BLaER1 treated with 17β-estradiol and CSF1 and Interleukin-3, amounts not matched to agents 10 nM and 100 nM (cell line): ENCODE results near the gene SAXO2.
A peak's percentile ranks its signal among the peaks of the same experiment; 100 is the strongest.
"Not testable (repeated sequence)": the region's sequence is repeated elsewhere in the genome, so short reads cannot be mapped to it uniquely, and the experiment has no call there.

ENCODE experiments used
- H3K27ac ChIP-seq, 11 experiments: shearing (Covaris generic); formaldehyde crosslinking; 2 replicates each; pipeline ENCODE4 v1.8.1; 2022
- H3K27me3 ChIP-seq, 11 experiments: shearing (Covaris generic); formaldehyde crosslinking; 2 replicates each; pipeline ENCODE4 v1.8.1; 2022
- H3K36me3 ChIP-seq, 11 experiments: shearing (Covaris generic); formaldehyde crosslinking; 2 replicates each; pipeline ENCODE4 v1.8.1; 2022
- H3K4me1 ChIP-seq, 10 experiments: shearing (Covaris generic); formaldehyde crosslinking; 2 replicates each; pipeline ENCODE4 v1.8.1; 2022
- H3K4me2 ChIP-seq, 11 experiments: shearing (Covaris generic); formaldehyde crosslinking; 2 replicates each; pipeline ENCODE4 v1.8.1; 2022
- H3K4me3 ChIP-seq, 10 experiments: shearing (Covaris generic); formaldehyde crosslinking; 2 replicates each; pipeline ENCODE4 v1.8.1; 2022
- H3K9ac ChIP-seq, 11 experiments: shearing (Covaris generic); formaldehyde crosslinking; 2 replicates each; pipeline ENCODE4 v1.8.1; 2022
- H3K9me3 ChIP-seq, 11 experiments: shearing (Covaris generic); formaldehyde crosslinking; replicated peaks in 1 of 11; 2 replicates each; pipeline ENCODE4 v1.8.1; 2022
- H4K20me1 ChIP-seq, 11 experiments: shearing (Covaris generic); formaldehyde crosslinking; 2 replicates each; pipeline ENCODE4 v1.8.1; 2022
- Cebpa-rat ChIP-seq, 11 experiments: shearing (Covaris generic); IDR thresholded peaks; 2 replicates each; pipeline ENCODE4 v1.8.1; 2022

The SAXO2 gene

DNA sequence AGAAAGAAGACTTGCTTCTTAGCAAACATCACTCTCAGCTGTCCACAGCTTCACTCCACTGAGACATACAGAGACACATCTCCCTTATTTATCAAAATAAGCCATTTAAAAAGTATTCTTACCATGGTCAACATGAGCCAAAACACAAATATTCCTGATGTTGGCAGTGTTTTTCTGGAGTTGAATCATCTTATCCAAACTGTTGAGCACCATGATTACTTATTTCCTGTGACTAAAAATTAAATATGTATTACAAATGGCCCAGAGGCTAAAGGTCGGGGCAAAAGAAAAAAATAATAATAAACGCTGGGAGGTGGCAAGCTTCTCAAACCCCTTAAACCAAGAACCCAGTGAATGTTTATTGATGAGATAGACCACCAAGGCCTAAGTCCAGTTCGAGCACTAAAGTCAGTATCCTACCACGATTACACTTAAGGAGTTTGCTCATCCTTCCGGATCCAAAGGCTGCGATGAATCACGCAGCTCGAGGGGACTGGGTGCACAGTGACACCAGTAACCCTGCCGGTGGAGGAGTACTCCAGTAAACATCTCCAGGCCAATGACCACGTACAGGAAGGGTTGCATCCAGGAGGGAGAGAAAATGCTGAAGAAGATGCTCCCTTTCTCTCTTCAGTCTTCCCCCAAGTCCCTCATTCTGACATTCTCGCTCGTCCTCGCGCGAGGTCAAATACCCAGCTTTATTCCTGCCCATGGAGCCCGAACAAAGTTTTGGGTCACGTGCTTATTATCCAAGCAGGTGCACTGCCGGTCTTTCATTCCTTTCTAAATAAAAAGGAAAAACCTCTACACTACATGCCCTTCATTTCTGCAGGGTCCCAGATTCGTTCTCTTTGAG is 824 bp upstream of the SAXO2 start:
- Histone ChIP-seq H3K4me3 (peak overlapping the region; percentile 70 to 96 (median 87)), H3K36me3 (peaks cover 14 to 42% (median 32%) of the 10 kb centered on the region in 11 experiments), H3K27ac (peak overlapping the region; percentile 14 to 82 (median 72); a peak in 21 of 22 replicates), H4K20me1 (peaks cover 0 to 11% (median 0%) of the 10 kb centered on the region in 11 experiments; a peak in 4 of 22 replicates), H3K9ac (peak overlapping the region; percentile 73 to 86 (median 83)), H3K4me1 (peaks cover 21 to 32% (median 28%) of the 10 kb centered on the region in 10 experiments), H3K4me2 (peak overlapping the region; percentile 84 to 95 (median 93))
- H3K27me3 ChIP-seq, H3K9me3 ChIP-seq: not testable (repeated sequence)

DNA sequence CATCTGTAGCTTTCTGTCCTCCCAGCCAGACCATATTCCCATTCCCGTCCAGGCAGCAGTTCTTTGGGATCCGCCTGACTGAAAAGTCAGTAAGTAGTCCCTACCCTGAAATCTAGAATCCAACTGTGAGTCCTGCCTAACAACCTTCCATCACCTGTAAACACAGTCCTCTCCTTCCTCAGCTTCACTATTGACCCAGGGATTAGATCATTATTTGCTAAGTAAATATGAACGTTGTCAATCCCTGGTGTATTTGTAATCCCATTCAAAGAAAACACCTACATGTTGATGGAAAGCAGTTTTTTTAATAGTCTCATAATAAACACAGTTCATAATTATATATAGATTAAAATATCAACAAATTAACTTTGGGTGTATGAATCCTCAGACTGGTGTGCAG is 732 bp downstream of the SAXO2 start:
- peak overlapping the region in 9 of 11 experiments; percentile 76 to 86 (median 83); a peak in 14 of 22 replicates for H3K9ac ChIP-seq
- H4K20me1 ChIP-seq = peaks cover 0 to 11% (median 0%) of the 10 kb centered on the region in 11 experiments; a peak in 4 of 22 replicates
- no peak for TF ChIP-seq Cebpa-rat (IDR thresholded peaks at IDR 0.05)
- H3K36me3 ChIP-seq = peaks cover 5 to 26% (median 20%) of the 10 kb centered on the region in 11 experiments
- H3K4me3 ChIP-seq = peak overlapping the region; percentile 70 to 96 (median 87)
- peak overlapping the region in 1 of 11 experiments; percentile 80; a peak in 1 of 22 replicates for H3K27ac ChIP-seq
- H3K4me2 ChIP-seq = peak overlapping the region; percentile 80 to 95 (median 93)
- peaks cover 21 to 32% (median 29%) of the 10 kb centered on the region in 10 experiments for H3K4me1 ChIP-seq
- H3K27me3 ChIP-seq = no peaks in the 10 kb centered on the region
- no peaks in the 10 kb centered on the region for H3K9me3 ChIP-seq

DNA sequence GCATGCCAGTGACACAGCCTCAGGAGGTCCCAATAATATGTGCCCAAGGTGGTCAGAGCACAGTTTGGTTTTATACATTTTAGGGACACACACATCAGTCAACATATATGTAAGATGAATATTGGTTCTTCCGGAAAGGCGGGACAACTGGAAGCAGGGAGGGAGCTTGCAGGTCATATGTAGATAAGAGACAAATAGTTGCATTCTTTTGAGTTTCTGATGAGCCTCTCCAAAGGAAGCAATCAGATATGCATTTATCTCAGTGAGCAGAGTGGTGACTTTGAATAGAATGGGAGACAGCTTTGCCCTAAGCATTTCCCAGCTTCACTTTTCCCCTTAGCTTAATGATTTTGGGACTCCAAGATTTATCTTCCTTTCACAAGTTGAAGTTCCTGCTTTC is 4.5 kb downstream of the SAXO2 start:
- H3K27me3 ChIP-seq, H3K9me3 ChIP-seq, H3K27ac ChIP-seq, H4K20me1 ChIP-seq, H3K9ac ChIP-seq, H3K36me3 ChIP-seq, H3K4me3 ChIP-seq, H3K4me2 ChIP-seq: not testable (repeated sequence)
- peaks cover 7 to 14% (median 13%) of the 10 kb centered on the region in 10 experiments; a peak in 19 of 20 replicates for H3K4me1 ChIP-seq

DNA sequence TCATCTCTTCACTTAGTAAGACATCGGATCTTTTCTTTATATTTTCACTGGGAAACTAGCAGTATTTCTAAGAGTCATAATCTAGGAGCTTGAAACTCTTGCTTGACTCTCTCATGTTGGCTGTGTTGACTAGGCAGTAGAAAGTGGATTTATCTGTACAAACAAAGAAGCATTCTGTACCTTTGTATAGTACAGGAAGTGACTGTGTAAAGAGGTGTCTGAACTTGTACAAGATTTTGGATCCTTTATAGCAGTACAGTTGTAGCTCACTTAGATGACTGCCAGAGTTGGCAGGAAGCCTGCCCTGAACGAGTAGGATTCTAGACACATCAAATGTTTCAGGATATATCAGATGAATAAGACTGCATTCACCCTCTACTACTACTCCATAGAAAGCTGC is 5.8 kb downstream of the SAXO2 start:
- not testable (repeated sequence) for H3K4me1 ChIP-seq

DNA sequence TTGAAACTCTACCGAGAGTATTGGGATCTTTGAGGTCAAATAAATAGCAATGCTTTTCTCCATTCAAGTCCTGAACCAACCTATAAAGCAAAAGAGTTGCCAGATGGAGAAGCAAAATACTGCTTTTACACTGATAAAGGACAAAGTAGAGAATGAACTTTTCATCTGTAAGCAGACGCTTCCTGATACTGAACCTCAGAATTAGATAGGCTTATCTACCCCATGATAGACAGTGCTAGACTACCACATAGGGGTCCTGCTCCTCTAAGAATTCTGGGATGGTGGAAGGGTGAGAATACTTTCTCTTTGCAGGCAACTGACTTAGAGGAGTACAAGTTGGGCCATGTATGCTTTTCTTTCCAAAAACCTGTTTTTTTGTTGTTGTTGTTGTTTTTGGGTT is 9.5 kb downstream of the SAXO2 start:
- Histone ChIP-seq H3K4me3 (no peak overlapping the region), H3K9ac (no peak overlapping the region), H3K4me1 (no peaks in the 10 kb centered on the region), H3K27ac (no peak overlapping the region), H3K36me3 (no peaks in the 10 kb centered on the region), H3K27me3 (no peaks in the 10 kb centered on the region), H4K20me1 (no peaks in the 10 kb centered on the region), H3K9me3 (peaks cover 7 to 22% (median 14%) of the 10 kb centered on the region in 11 experiments), H3K4me2 (no peak overlapping the region)
- TF ChIP-seq Cebpa-rat (IDR thresholded peaks at IDR 0.05) = no peak

More for the DNA sequence above, 5.8 kb downstream of the SAXO2 start:
- not testable (repeated sequence) for H3K27me3 ChIP-seq, H3K9ac ChIP-seq, H3K36me3 ChIP-seq, H3K4me2 ChIP-seq, H3K4me3 ChIP-seq, H4K20me1 ChIP-seq, H3K27ac ChIP-seq, H3K9me3 ChIP-seq

DNA sequence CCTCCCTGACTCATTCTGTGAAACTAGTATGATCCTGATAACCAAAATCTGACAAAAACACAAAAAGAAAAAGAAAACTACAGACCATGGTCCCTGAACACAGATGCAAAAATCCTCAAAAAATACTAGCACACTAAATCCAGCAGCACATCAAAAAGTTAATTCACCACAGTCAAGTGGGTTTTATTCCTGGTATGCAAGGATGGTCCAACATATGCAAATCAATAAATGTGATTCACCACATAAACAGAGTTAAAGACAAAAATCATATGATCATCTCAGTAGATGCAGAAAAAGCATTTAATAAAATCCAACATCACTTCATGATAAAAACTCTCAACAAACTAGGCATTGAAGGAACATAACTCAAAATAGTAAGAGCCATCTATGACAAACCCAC is 12.8 kb downstream of the SAXO2 start:
- H3K27me3 ChIP-seq = no peaks in the 10 kb centered on the region
- TF ChIP-seq Cebpa-rat (IDR thresholded peaks at IDR 0.05) = no peak
- no peaks in the 10 kb centered on the region for H3K36me3 ChIP-seq
- H3K4me2 ChIP-seq = no peak overlapping the region
- H3K4me1 ChIP-seq = no peaks in the 10 kb centered on the region
- H3K4me3 ChIP-seq = no peak overlapping the region
- peaks cover 7 to 22% (median 14%) of the 10 kb centered on the region in 11 experiments for H3K9me3 ChIP-seq
- H3K9ac ChIP-seq = no peak overlapping the region
- H4K20me1 ChIP-seq = no peaks in the 10 kb centered on the region
- H3K27ac ChIP-seq = no peak overlapping the region

DNA sequence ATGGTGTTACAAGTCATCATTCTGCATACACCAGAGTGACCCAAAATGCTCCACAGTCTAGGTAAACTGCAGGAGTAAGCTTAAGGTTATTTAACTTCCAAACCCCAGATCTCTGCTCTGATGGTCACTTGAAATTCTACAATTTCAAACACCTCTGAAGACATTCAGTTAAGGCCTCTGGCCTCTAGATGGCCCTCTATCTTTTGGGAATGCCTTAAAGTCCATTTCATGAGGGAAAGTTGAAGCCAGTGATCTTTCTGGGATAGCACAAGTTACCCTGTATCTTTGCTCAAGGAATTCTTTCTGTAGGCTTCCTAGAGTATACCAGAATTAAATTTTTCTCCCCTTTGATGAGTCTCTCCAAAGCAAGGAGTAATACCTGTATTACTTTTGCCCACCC is 18.7 kb downstream of the SAXO2 start:
- H3K27me3 ChIP-seq, H3K4me3 ChIP-seq, H3K36me3 ChIP-seq, H4K20me1 ChIP-seq, H3K9me3 ChIP-seq, H3K27ac ChIP-seq, H3K9ac ChIP-seq, H3K4me2 ChIP-seq: not testable (repeated sequence)
- H3K4me1 ChIP-seq = peaks cover 0 to 11% (median 6%) of the 10 kb centered on the region in 10 experiments; a peak in 14 of 20 replicates

DNA sequence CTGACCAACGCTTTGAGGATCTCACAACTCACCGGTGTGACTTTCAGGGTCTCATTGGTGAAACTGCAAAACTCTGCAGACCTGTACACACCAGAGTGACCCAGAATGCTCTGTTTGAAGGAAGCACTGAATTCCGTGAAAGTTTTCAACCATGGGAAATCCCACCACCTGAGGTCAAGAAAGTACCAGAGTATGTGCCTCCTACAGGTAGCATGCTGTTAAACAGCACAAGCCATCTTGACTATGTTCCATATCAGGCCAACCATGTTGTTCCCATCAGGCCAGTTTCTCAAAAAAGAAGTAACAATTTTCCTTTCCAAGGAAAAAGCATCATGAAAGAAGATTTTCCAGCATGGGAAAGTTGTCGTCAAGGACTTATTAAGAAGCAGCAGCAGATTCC is 19.8 kb downstream of the SAXO2 start:
- H3K9ac ChIP-seq, H4K20me1 ChIP-seq, H3K4me2 ChIP-seq, H3K36me3 ChIP-seq, H3K4me3 ChIP-seq, H3K27me3 ChIP-seq, H3K27ac ChIP-seq, H3K9me3 ChIP-seq: not testable (repeated sequence)
- H3K4me1 ChIP-seq = peaks cover 0 to 22% (median 12%) of the 10 kb centered on the region in 10 experiments; a peak in 15 of 20 replicates

DNA sequence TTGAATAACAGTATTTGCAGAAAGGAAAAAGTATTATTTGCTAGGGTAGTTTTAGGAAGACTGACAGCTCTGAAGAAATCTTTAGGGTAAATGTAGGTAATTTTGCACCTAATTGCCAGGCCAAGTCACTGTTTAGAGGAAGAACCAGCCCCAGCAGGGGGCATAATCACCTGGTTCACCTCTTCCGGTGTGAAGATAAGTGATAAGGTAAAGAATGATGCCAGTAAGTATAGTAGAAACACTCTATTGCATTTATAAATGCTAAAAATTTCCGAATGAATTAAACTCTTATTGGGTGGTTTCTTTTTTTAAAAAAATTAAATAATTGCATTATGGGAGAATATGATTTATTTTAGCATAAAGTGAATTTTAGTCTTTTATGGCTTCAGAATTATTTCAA is 21.8 kb downstream of the SAXO2 start:
- not testable (repeated sequence) for H4K20me1 ChIP-seq, H3K9ac ChIP-seq, H3K4me2 ChIP-seq, H3K27ac ChIP-seq, H3K27me3 ChIP-seq, H3K36me3 ChIP-seq, H3K4me3 ChIP-seq, H3K9me3 ChIP-seq
- peaks cover 0 to 23% (median 12%) of the 10 kb centered on the region in 10 experiments; a peak in 15 of 20 replicates for H3K4me1 ChIP-seq

DNA sequence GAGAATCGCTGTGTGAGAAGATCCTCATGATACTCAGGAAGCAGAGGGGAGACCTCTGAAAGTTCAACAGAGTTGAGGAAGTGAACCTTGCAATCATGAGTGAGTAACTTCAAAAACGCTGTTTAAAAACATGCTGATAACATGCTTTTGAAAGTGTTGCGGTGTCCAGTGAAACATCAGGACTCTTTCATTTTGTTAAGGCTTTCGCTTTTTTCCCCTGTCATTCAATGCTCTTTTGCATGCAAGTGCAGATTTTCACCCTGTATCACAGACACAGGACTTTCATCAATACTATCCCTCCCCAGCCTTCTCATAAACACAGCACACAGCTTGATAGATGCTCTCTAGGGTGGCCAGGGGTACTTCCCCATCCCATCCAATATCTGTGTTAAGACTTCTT is 23.9 kb downstream of the SAXO2 start:
- not testable (repeated sequence) for H3K4me3 ChIP-seq, H4K20me1 ChIP-seq, H3K36me3 ChIP-seq, H3K27me3 ChIP-seq
- Histone ChIP-seq H3K9me3 (peaks cover 0 to 11% (median 8%) of the 10 kb centered on the region in 11 experiments; a peak in 10 of 22 replicates), H3K27ac (peak overlapping the region in 3 of 11 experiments; percentile 38 to 70 (median 66); a peak in 6 of 22 replicates), H3K4me2 (peak overlapping the region in 10 of 11 experiments; percentile 18 to 81 (median 32); a peak in 17 of 22 replicates), H3K4me1 (peaks cover 0 to 23% (median 12%) of the 10 kb centered on the region in 10 experiments; a peak in 15 of 20 replicates), H3K9ac (peak overlapping the region in 3 of 11 experiments; percentile 10 to 45 (median 36); a peak in 4 of 22 replicates)

DNA sequence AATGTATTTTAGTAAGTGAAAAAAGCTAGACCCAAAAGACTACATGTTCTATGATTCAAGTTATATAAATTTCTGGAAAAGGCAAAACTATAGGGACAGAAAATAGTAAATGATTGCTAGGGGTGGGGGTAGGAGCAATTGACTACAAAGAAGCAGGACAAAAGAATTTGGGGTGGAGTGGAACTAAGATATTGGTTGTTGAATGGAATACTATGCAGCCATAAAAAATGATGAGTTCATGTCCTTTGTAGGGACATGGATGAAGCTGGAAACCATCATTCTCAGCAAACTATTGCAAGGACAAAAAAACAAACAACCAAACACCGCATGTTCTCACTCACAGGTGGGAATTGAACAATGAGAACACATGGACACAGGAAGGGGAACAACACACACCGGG is 25.6 kb downstream of the SAXO2 start:
- H3K4me2 ChIP-seq, H3K36me3 ChIP-seq, H3K4me3 ChIP-seq, H3K27me3 ChIP-seq, H4K20me1 ChIP-seq, H3K27ac ChIP-seq, H3K9ac ChIP-seq: not testable (repeated sequence)
- Histone ChIP-seq H3K4me1 (peaks cover 0 to 23% (median 12%) of the 10 kb centered on the region in 10 experiments; a peak in 15 of 20 replicates), H3K9me3 (peaks cover 0 to 11% (median 8%) of the 10 kb centered on the region in 11 experiments; a peak in 10 of 22 replicates)
